SK-N-SH treated with all-trans-retinoic acid at 6 μM for 48 hours (cell line): Measurements from ENCODE around the gene RCVRN.

Experiments
- ISL1 ChIP-seq: fragments of 250-450 bp; sonication (Bioruptor Pico); IDR thresholded peaks from 2 replicates; pipeline ENCODE4 v2.1.2; 2022; ENCODE audit warnings: mild to moderate bottlenecking, moderate library complexity
- OSR1 ChIP-seq: fragments of 250-450 bp; sonication (Bioruptor Pico); IDR thresholded peaks from 2 replicates; pipeline ENCODE4 v1.8.0; 2022; ENCODE audit warnings: moderate library complexity, mild to moderate bottlenecking, inconsistent platforms
- PPARA ChIP-seq: fragments of 250-450 bp; sonication (Bioruptor Pico); IDR thresholded peaks from 2 replicates; pipeline ENCODE4 v1.5.0; 2020; ENCODE audit warnings: mild to moderate bottlenecking, borderline replicate concordance
- RARB ChIP-seq: fragments of 250-450 bp; sonication (Bioruptor Pico); IDR thresholded peaks from 2 replicates; pipeline ENCODE4 v1.8.0; 2021; ENCODE audit warnings: mild to moderate bottlenecking, moderate library complexity
- TF ChIP-seq, protein P1 (sequence below): fragments of 250-450 bp; sonication (Bioruptor Pico); IDR thresholded peaks from 2 replicates; pipeline ENCODE4 v1.8.0; 2020; ENCODE audit warnings: mild to moderate bottlenecking, moderate library complexity, borderline replicate concordance
- TF ChIP-seq, protein P2 (sequence below): fragments of 250-450 bp; sonication (Bioruptor Pico); IDR thresholded peaks from 2 replicates; pipeline ENCODE4 v1.5.1; 2020; ENCODE audit warnings: low read depth, mild to moderate bottlenecking, moderate library complexity
- TF ChIP-seq, protein P3 (sequence below): fragments of 250-450 bp; sonication (Bioruptor Pico); IDR thresholded peaks from 2 replicates; pipeline ENCODE4 v1.8.0; 2021; ENCODE audit warnings: low read depth, mild to moderate bottlenecking, moderate library complexity, borderline replicate concordance

DNA sequence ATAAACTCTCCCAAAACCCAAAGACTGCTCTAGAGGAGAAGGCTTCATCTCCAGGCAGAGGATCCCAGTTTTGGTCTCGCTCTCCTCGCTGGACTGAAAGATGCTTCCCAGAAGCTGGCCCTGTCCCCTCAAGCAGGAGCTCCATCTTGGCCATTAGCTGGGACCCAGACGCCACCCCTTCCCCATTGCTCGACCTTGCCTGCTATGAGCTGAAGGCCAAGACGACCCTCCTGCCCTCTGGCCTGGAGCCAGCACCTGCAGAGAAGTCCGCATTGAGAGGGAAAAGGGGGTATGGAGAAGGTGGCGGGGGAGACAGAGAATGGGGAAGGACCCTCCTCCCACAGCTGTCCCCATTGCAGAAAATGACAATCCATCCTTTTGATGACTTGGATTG lies 3.6 kb upstream of the RCVRN start:
- TF ChIP-seq PPARA (CRISPR knock-in tag) = no peak
- TF ChIP-seq, protein P1, sequence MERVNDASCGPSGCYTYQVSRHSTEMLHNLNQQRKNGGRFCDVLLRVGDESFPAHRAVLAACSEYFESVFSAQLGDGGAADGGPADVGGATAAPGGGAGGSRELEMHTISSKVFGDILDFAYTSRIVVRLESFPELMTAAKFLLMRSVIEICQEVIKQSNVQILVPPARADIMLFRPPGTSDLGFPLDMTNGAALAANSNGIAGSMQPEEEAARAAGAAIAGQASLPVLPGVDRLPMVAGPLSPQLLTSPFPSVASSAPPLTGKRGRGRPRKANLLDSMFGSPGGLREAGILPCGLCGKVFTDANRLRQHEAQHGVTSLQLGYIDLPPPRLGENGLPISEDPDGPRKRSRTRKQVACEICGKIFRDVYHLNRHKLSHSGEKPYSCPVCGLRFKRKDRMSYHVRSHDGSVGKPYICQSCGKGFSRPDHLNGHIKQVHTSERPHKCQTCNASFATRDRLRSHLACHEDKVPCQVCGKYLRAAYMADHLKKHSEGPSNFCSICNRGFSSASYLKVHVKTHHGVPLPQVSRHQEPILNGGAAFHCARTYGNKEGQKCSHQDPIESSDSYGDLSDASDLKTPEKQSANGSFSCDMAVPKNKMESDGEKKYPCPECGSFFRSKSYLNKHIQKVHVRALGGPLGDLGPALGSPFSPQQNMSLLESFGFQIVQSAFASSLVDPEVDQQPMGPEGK (CRISPR knock-in tag) = no peak
- TF ChIP-seq ISL1 (CRISPR knock-in tag) = no peak
- TF ChIP-seq, protein P2, sequence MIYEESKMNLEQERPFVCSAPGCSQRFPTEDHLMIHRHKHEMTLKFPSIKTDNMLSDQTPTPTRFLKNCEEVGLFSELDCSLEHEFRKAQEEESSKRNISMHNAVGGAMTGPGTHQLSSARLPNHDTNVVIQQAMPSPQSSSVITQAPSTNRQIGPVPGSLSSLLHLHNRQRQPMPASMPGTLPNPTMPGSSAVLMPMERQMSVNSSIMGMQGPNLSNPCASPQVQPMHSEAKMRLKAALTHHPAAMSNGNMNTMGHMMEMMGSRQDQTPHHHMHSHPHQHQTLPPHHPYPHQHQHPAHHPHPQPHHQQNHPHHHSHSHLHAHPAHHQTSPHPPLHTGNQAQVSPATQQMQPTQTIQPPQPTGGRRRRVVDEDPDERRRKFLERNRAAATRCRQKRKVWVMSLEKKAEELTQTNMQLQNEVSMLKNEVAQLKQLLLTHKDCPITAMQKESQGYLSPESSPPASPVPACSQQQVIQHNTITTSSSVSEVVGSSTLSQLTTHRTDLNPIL (CRISPR knock-in tag) = no peak
- no peak for TF ChIP-seq RARB (CRISPR knock-in tag)
- TF ChIP-seq OSR1 (CRISPR knock-in tag) = no peak
- TF ChIP-seq, protein P3, sequence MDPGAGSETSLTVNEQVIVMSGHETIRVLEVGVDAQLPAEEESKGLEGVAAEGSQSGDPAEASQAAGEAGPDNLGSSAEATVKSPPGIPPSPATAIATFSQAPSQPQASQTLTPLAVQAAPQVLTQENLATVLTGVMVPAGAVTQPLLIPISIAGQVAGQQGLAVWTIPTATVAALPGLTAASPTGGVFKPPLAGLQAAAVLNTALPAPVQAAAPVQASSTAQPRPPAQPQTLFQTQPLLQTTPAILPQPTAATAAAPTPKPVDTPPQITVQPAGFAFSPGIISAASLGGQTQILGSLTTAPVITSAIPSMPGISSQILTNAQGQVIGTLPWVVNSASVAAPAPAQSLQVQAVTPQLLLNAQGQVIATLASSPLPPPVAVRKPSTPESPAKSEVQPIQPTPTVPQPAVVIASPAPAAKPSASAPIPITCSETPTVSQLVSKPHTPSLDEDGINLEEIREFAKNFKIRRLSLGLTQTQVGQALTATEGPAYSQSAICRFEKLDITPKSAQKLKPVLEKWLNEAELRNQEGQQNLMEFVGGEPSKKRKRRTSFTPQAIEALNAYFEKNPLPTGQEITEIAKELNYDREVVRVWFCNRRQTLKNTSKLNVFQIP = no peak
